GM18861 (cell line): ENCODE data around the gene TUBG2.

Source experiments
- ATAC-seq: cut with Tn5 transposase; IDR thresholded peaks from one replicate; pipeline ENCODE4 v1.9.1; 2021; ENCODE audit not compliant: unreplicated experiment

TUBG2 gene

GRCh38 chr17:42695500-42695899 lies 36.4 kb downstream of the TUBG2 start:
- ATAC-seq = no peak

- no peak for ATAC-seq
These were observed 38.2 kb downstream of the TUBG2 start for GRCh38 chr17:42697108-42697811.

GRCh38 chr17:42698736-42699414 lies 39.8 kb downstream of the TUBG2 start:
- no peak for ATAC-seq

GRCh38 chr17:42699415-42699740 lies 40.3 kb downstream of the TUBG2 start:
- ATAC-seq = no peak

DNA sequence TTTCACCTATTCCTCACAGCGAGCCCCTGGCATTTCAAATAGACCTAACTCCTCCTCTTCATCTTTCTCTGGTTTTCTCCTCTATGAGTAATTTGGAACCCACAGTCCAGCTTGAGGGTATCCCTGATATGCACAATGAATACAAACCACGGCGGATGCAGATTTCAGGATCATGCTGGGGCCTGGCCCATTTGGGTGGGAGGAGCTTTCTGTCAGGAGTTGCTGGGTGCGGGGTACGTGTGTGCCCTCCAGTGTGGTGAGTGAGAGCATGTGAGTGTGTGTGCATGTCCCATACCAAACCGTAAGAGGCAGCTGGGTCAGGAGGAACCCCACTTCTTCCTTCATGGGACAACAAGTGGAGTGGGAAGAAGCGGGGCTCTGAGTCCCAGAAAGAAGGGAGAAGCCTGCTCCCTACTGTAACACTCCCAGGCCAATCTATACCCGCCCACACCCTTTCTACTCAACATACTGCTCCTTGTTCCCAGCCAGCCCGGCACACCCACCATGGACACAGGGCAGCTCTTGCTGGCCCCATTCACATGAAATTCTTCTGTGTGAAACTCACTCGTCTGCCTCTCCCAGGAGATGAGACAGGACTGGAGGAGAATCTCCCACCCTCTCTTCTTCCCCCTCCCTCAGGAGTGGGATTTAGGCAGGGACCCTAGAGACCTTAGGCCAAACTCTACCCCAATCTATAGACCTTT lies 41.7 kb downstream of the TUBG2 start:
- no peak for ATAC-seq

DNA sequence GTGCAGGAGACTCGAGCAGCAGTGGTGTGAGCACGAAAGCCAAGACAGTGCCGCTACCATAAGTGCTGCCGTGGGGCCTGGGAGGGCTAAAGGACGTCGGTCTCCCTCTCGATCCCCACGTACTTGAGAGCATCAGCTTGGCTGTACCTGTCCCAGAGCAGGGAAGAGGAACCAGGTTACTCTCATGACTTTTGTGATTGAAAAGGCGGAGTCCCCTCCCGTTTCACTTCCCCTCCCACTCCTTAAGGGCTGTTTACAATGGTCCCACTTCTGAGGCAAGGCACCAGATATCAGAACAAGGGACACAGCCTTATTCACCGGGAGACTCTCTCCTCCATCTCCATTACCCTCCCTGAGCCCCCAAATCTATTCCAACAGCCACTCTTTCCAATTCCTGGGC lies 43.4 kb downstream of the TUBG2 start:
- no peak for ATAC-seq

DNA sequence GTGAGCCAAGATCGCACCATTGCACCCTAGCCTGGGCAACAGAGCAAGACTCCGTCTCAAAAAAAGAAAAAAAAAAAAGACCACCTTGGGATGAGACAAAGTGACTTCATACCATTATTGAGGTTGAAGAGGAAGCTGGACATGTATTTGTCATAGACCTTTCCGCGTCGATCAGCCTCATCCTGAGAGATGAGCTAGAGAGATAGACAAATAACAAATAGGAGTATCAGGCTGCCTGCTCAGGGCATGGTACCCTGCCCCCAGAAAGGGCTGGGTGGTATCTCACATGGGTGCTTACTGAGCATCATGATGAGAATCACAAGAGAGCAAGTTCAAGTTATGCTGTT lies 45.4 kb downstream of the TUBG2 start:
- peak; percentile 12 for ATAC-seq

DNA sequence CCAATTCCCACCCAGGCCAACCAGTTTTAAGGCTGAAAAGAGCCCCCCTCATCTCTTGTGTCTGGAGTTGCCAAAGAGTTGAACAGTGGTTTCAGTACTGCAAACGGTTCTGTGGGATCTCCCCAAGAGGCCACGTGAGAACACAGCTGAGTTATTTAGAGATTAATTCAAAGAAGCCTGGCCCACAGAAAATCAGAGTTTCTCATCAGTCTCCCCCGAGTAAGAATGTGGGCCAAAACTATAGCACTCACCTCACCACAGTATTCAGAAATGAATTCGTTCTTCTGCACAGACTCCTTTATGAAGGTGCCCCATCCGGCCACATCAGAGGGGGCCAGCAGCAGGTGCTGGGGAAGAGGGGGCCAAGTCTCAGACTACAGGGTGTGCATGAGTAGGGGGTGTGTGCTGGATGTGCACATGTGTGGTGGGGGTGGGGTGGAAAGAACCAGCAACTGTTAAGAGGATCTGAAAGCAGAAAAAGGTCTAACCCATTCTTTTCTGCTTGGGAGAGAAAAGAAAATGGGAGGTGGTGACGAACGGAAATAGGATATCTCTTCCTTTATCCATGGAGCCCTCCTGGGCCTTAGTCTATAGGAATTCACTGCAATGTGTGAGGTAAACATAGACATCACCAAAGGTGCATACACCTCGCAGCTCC lies 45.9 kb downstream of the TUBG2 start:
- peak; percentile 49 for ATAC-seq

DNA sequence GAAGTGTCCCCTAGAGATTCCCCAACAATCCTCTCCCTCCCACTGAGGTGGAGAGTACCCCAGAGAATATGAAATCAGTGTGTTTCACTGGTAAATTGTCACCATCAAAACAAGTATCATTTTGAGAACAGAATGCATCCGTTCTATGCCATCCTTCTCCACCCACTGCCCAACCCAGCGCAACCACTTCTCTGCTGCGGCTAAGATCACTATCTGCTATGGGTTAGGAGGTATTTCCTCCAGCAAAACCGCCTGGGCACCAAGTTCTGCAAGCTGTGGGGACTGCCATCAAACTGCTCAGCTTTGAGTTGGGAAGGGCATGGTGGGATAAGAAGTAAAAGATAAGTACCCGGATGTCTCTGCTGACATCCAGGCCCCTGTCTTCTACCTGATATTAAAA lies 47.6 kb downstream of the TUBG2 start:
- no peak for ATAC-seq

- ATAC-seq = no peak
These were observed 49.5 kb downstream of the TUBG2 start for GRCh38 chr17:42708588-42708987.

DNA sequence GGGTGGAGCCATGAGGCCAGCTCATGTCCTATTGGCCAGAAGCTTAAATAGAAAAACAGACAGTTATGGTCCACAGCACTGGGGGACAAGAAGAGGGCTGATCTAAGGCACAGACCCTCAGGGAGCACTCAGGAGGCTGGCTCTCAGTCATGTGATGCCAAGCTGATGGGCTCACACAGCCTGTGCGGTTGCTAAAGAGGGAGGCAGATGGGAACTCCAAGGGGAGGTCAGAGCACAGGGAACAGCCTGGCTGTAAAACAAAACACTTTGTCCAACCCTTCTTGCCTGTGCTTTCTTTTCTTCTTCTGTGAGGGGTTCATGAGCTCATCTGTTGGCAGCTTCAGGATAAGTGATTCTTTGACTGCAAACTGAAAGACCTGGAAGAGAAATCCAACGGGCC lies 50.5 kb downstream of the TUBG2 start:
- ATAC-seq = no peak
